ENCODE data around the gene POLR3GL. TPM values are rescaled to one million over a fixed set of nuclear protein-coding genes. Genes with fewer than 3 reads are reported as not detected.

The POLR3GL gene
- total RNA-seq, 4 donors from 2014 or later = 3.3 to 28.1 (median 8.6) TPM

DNA sequence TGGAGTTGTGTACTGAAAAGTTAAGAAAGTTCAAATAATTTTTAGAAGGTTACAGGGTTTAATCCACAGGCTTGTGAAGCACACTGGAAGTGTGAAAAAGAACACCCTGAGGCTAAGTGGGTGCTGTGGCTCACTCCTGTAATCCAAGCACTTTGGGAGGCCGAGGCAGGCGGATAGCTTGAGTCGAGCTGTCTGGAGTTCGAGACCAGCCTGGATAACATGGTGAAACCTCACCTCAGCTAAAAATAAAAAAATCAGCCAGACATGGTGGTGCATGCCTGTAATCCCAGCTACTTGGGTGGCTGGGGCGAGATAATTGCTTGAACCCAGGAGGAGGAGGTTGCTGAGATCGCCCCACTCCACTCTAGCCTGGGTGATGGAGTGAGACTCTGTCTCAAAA, 22.1 kb downstream of the POLR3GL start:
- TF ChIP-seq POLR2A (IDR thresholded peaks at IDR 0.05) = no peak
- TF ChIP-seq CTCF (IDR thresholded peaks at IDR 0.05) = no peak
- H3K4me3 ChIP-seq = no peak overlapping the region
- peak in 1 of 2 donors; percentile 17 for DNase-seq
- H3K4me1 ChIP-seq = peaks cover 0 to 14% of the 10 kb centered on the region in 2 donors
- intact Hi-C loops (cut with DNase I; ENCODE audit: low total_unique reads) = no loop called here
- no peaks in the 10 kb centered on the region for H3K9me3 ChIP-seq
- H3K36me3 ChIP-seq = no peaks in the 10 kb centered on the region
- no peaks in the 10 kb centered on the region for H3K27me3 ChIP-seq
- H3K27ac ChIP-seq = peak overlapping the region; percentile 96 to 100

DNA sequence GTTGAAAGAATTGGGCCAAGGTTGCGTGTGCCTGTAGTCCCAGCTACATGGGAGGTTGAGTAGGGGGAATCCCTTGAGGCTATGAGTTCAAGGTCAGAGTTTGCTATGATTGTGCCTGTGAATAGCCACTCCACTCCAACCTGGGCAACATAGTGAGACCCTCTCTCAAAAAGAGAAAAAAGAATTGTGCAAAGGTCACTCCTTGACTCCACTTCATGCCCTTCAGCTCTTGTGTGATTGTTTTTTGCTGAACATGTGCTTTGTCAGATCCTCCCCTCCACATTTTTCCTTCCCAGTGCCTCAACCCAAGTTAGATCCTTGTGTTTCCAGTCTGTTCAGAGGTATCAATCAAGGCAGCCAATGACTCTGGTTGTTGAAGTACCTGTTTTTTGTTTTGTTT, 23.4 kb downstream of the POLR3GL start:
- peak overlapping the region; percentile 96 to 100 for H3K27ac ChIP-seq
- no peaks in the 10 kb centered on the region for H3K36me3 ChIP-seq
- intact Hi-C loops (cut with DNase I; ENCODE audit: low total_unique reads) = no loop called here
- TF ChIP-seq CTCF (IDR thresholded peaks at IDR 0.05) (no peak), POLR2A (IDR thresholded peaks at IDR 0.05) (no peak)
- peaks cover 0 to 10% of the 10 kb centered on the region in 2 donors for H3K4me1 ChIP-seq
- H3K9me3 ChIP-seq = no peaks in the 10 kb centered on the region
- H3K27me3 ChIP-seq = no peaks in the 10 kb centered on the region
- DNase-seq = no peak
- no peak overlapping the region for H3K4me3 ChIP-seq

GRCh38 chr1:145988773-145989172, 24.3 kb downstream of the POLR3GL start:
- peak; percentile 7 to 18 for DNase-seq
- Histone ChIP-seq H3K4me1 (peaks cover 0 to 4% of the 10 kb centered on the region in 2 donors), H3K27ac (peak overlapping the region; percentile 96 to 100), H3K27me3 (no peaks in the 10 kb centered on the region), H3K36me3 (peaks cover 0 to 3% of the 10 kb centered on the region in 2 donors), H3K4me3 (no peak overlapping the region), H3K9me3 (no peaks in the 10 kb centered on the region)
- intact Hi-C loops (cut with DNase I; ENCODE audit: low total_unique reads) = no loop called here
- no peak for TF ChIP-seq POLR2A (IDR thresholded peaks at IDR 0.05)
- no peak for TF ChIP-seq CTCF (IDR thresholded peaks at IDR 0.05)

DNA sequence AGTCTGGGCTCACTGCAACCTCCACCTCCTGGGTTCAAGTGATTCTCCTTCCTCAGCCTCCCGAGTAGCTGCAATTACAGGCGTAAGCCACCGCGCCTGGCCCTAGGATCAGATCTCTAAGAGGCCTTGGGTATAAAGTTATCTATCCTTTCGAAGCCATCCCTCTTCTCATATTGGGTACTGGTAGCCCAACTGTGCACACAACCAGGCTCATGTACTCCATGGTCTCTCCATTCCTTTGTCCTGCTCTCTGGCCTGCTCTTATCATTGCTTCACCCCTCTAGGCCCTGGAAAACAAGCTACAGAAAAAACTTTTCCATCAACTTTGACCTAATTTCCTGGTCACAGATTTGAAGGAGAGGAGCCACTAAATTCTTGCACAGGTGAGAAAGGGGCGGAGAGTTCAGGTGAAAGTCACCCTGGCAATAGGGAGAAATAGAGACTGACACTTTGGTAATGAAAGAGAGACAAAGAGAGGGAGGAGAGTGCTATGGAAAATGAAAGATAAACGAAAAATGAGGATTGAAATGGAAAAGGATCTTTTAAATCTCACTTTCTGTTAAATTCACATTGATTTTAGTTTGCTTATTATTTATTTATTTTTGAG, 25.9 kb downstream of the POLR3GL start:
- Histone ChIP-seq H3K27ac (peak overlapping the region; percentile 96 to 100), H3K9me3 (no peaks in the 10 kb centered on the region), H3K36me3 (peaks cover 0 to 3% of the 10 kb centered on the region in 2 donors), H3K4me1 (no peaks in the 10 kb centered on the region), H3K27me3 (no peaks in the 10 kb centered on the region), H3K4me3 (no peak overlapping the region)
- no peak for TF ChIP-seq CTCF (IDR thresholded peaks at IDR 0.05)
- TF ChIP-seq POLR2A (IDR thresholded peaks at IDR 0.05) = no peak
- DNase-seq = peak; percentile 16 to 44
- intact Hi-C loops (cut with DNase I; ENCODE audit: low total_unique reads) = no loop called here

GRCh38 chr1:145991735-145992412, 27.4 kb downstream of the POLR3GL start:
- TF ChIP-seq CTCF (IDR thresholded peaks at IDR 0.05) = no peak
- TF ChIP-seq POLR2A (IDR thresholded peaks at IDR 0.05) = no peak
- Histone ChIP-seq H3K9me3 (no peaks in the 10 kb centered on the region), H3K36me3 (peaks cover 0 to 3% of the 10 kb centered on the region in 2 donors), H3K4me1 (no peaks in the 10 kb centered on the region), H3K27me3 (no peaks in the 10 kb centered on the region), H3K27ac (peak overlapping the region; percentile 96 to 100), H3K4me3 (peak overlapping the region; percentile 60 to 85)
- intact Hi-C loops (cut with DNase I; ENCODE audit: low total_unique reads) = no loop called here
- DNase-seq = peak; percentile 13 to 27
